Uterus (tissue), 2 donors: ENCODE data around the gene VSIR.

Experiments used
- CTCF ChIP-seq, 4 experiments: fragments of 200-600 bp in 2 of 4; fragments of 450-650 bp in 2 of 4; sonication (generic) in 2 of 4; IDR thresholded peaks; one replicate each; pipeline ENCODE4 v1.5.1; 2016 to 2019; ENCODE audit warnings: antibody characterized with exemption in 4 of 4, mild to moderate bottlenecking in 2 of 4, moderate library complexity in 1 of 4
- POLR2A ChIP-seq, 2 donors: fragments of 450-650 bp; IDR thresholded peaks; one replicate each; pipeline ENCODE4 v1.6.1; 2016; ENCODE audit warnings: antibody characterized with exemption in 2 of 2, mild to moderate bottlenecking in 1 of 2, moderate library complexity in 1 of 2

DNA sequence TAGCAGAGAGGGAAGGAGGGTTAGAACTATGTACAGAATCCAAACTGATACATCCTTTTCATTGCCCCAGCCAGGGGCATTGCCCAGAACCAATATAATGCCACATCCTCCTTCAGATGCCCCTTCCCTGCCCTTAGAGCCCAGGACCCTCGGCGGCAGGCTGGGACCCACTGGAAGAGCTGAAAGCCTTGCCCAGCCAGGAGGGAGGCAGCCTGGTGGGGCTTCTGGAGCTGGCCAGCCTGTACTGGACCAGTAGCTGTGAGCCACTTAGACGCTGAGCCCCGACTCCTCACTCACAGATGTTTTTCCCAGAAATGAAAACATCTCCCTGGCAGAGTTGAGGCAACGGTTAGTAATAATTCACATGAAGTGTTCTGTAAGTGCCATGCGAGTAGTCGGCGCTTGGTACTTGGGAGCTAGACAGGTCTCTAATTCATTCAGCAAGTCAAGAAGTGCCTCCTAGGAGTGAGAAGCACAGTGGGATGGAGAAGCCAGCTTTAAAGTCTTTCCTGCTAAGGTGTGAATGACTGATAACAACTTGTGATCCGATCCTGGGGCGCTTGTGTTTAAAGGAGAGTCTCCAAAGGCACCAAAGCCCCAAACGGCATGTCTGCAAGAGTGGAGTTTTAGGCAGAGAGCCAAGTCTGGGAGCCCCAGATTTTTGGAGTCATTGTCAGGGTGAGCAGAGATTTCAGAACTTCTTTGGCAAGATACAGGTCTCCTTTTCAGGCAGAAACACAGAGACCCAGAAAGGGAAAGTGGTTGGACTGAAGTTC is 9.8 kb downstream of the VSIR start:
- TF ChIP-seq CTCF (IDR thresholded peaks at IDR 0.05), result no peak
- TF ChIP-seq POLR2A (IDR thresholded peaks at IDR 0.05), result no peak
